ENCODE results near the gene PPDPF. TPM values are rescaled to one million over a fixed set of nuclear protein-coding genes. Genes with fewer than 3 reads are reported as not detected.
"Not testable (repeated sequence)": the region's sequence is repeated elsewhere in the genome, so short reads cannot be mapped to it uniquely, and the experiment has no call there.

Gene PPDPF
- total RNA-seq, 1 experiment from 2014 or later: 634 TPM

DNA sequence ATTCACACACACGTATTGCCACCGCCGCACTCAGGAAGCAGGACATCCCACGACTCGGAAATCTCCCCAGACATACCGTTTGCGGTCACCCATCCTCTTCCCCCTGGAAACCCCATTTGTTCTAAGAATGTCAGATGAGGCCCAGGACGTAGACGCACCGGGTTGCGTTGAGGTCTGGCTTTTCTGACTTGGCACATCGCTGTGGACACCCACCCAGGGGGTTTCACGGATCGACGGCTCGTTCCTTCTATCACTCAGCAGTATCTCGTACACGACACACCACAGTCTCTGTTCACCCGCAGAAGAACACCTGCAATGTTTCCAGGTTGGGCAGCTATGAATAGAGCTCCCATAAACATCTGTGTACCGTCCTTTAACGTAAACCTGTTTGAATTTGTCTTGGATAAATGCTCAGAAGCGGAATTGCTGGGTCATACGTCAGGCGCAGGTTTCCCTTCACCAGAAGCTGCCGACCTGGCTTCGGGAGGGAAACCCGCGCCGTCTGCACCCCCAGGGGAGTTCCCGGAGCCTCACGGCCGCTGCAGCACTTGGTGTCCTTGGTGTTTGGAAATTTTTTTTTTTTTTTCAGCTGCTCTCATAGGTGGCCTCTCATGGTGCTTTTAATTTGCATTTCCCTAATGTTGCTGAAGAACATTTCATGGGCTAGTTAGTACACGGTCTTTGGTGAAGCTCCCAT, 12.3 kb upstream of the PPDPF start:
- ChIA-PET POLR2A (interaction anchor here (0.7 kb wide), 1 partner anchor 43 kb away, joined by 6 read pairs; no protein-coding TSS in a partner anchor), CTCF (interaction anchor here (0.6 to 1.5 kb wide), 5 partner anchors 13 to 705 kb away, joined by 4 to 7 read pairs (median 5); partner anchors contain the start of gene PPDPF)
- intact Hi-C loops (cut with micrococcal nuclease; ENCODE audit: unreplicated experiment): no loop called here
- no peaks in the 10 kb centered on the region for H3K36me3 ChIP-seq (ENCODE audit: control insufficient read depth, insufficient read depth, low read length)
- Mint-ChIP-seq H3K27ac (ENCODE audit: unreplicated experiment) (no peak overlapping the region), H3K36me3 (ENCODE audit: insufficient read depth, unreplicated experiment) (no peaks in the 10 kb centered on the region), H3K9me3 (ENCODE audit: unreplicated experiment) (no peaks in the 10 kb centered on the region), H3K4me3 (ENCODE audit: unreplicated experiment) (no peak overlapping the region), H3K4me1 (ENCODE audit: low read depth, unreplicated experiment) (no peaks in the 10 kb centered on the region), H3K27me3 (ENCODE audit: insufficient read depth, unreplicated experiment) (peaks cover 27% of the 10 kb centered on the region)
- DNase-seq: no peak
- H3K4me3 ChIP-seq (ENCODE audit: low read depth, low read length): no peak overlapping the region
- no peaks in the 10 kb centered on the region for H3K4me1 ChIP-seq
- TF ChIP-seq, protein P1, sequence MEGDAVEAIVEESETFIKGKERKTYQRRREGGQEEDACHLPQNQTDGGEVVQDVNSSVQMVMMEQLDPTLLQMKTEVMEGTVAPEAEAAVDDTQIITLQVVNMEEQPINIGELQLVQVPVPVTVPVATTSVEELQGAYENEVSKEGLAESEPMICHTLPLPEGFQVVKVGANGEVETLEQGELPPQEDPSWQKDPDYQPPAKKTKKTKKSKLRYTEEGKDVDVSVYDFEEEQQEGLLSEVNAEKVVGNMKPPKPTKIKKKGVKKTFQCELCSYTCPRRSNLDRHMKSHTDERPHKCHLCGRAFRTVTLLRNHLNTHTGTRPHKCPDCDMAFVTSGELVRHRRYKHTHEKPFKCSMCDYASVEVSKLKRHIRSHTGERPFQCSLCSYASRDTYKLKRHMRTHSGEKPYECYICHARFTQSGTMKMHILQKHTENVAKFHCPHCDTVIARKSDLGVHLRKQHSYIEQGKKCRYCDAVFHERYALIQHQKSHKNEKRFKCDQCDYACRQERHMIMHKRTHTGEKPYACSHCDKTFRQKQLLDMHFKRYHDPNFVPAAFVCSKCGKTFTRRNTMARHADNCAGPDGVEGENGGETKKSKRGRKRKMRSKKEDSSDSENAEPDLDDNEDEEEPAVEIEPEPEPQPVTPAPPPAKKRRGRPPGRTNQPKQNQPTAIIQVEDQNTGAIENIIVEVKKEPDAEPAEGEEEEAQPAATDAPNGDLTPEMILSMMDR (IDR thresholded peaks at IDR 0.05; ENCODE audit: insufficient read depth in 1 of 2, low read depth in 1 of 2, low read length in 1 of 2, severe bottlenecking in 1 of 2, unreplicated experiment in 1 of 2): no peak
- no TSS peak for BruUV-seq (replicated peaks)
- H3K9me3 ChIP-seq: no peaks in the 10 kb centered on the region
- H3K27me3 ChIP-seq (replicated peaks; ENCODE audit: control insufficient read depth, insufficient read depth, low read length): no peaks in the 10 kb centered on the region; the same call in none of the 2 replicates

DNA sequence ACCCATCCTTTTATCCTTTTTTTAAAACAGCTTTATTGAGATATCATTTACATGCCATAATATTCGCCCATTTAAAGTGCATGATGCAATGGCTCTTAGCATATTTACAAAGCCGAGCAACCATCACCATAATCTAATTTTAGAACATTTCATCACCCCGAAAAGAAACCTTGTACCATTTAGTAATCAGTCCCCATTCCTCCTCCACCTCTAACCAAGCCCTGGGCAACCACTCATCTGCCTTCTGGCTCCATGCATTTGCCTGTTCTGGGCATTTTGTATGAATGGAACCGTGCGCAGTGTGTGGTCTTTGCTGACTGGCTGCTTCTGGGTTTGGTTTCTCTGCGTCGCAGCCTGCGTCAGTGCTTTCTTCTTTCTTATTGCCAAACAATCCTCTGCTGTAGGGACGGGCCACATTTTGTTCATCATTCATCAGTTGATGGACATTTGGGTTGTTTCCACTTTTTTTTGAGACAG, 11.4 kb upstream of the PPDPF start:
- TF ChIP-seq, protein P1 (IDR thresholded peaks at IDR 0.05; ENCODE audit: insufficient read depth in 1 of 2, low read depth in 1 of 2, low read length in 1 of 2, severe bottlenecking in 1 of 2, unreplicated experiment in 1 of 2): no peak
- Mint-ChIP-seq H3K4me1 (ENCODE audit: low read depth, unreplicated experiment) (no peaks in the 10 kb centered on the region), H3K27ac (ENCODE audit: unreplicated experiment) (no peak overlapping the region), H3K4me3 (ENCODE audit: unreplicated experiment) (no peak overlapping the region), H3K9me3 (ENCODE audit: unreplicated experiment) (no peaks in the 10 kb centered on the region), H3K27me3 (ENCODE audit: insufficient read depth, unreplicated experiment) (peaks cover 27% of the 10 kb centered on the region), H3K36me3 (ENCODE audit: insufficient read depth, unreplicated experiment) (no peaks in the 10 kb centered on the region)
- Histone ChIP-seq H3K27me3 (replicated peaks; ENCODE audit: control insufficient read depth, insufficient read depth, low read length) (no peaks in the 10 kb centered on the region; the same call in none of the 2 replicates), H3K4me3 (ENCODE audit: low read depth, low read length) (no peak overlapping the region), H3K4me1 (no peaks in the 10 kb centered on the region), H3K36me3 (ENCODE audit: control insufficient read depth, insufficient read depth, low read length) (no peaks in the 10 kb centered on the region), H3K9me3 (no peaks in the 10 kb centered on the region)
- intact Hi-C loops (cut with micrococcal nuclease; ENCODE audit: unreplicated experiment): no loop called here
- POLR2A ChIA-PET: interaction anchor here (0.7 kb wide), 1 partner anchor 42 kb away, joined by 6 read pairs; no protein-coding TSS in a partner anchor
- no TSS peak for BruUV-seq (replicated peaks)
- no peak for DNase-seq
- CTCF ChIA-PET: interaction anchor here (0.7 to 1.5 kb wide), 3 partner anchors 12 to 685 kb away, joined by 4 to 6 read pairs (median 4); partner anchors contain the start of gene PPDPF

DNA sequence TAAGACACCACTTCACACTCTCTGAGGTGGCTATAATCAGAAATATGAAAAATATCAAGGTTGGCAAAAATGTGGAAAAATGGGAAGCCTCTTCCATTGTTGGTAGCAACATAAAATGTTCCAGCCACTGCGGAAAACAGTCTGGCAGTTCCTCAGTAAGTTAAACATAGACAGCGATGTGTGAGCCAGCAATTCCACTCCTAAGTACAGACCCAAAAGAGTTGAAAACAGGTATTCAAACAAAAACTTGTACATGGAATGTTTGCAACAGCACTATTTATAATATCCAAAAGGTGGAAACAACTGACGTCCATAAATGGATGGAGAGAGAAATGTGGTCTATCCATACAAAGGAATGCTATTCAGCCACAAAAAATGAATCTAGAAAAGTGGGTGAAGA, 7.4 kb upstream of the PPDPF start:
- H3K36me3 ChIP-seq (ENCODE audit: control insufficient read depth, insufficient read depth, low read length): no peaks in the 10 kb centered on the region
- no peaks in the 10 kb centered on the region for H3K9me3 ChIP-seq
- H3K4me1 ChIP-seq: no peaks in the 10 kb centered on the region
- peaks cover 19% of the 10 kb centered on the region for H3K27me3 Mint-ChIP-seq (ENCODE audit: insufficient read depth, unreplicated experiment)
- no peak overlapping the region for H3K27ac Mint-ChIP-seq (ENCODE audit: unreplicated experiment)
- no peaks in the 10 kb centered on the region; the same call in none of the 2 replicates for H3K27me3 ChIP-seq (replicated peaks; ENCODE audit: control insufficient read depth, insufficient read depth, low read length)
- TF ChIP-seq, protein P1 (IDR thresholded peaks at IDR 0.05; ENCODE audit: insufficient read depth in 1 of 2, low read depth in 1 of 2, low read length in 1 of 2, severe bottlenecking in 1 of 2, unreplicated experiment in 1 of 2): no peak
- ChIA-PET POLR2A (no interaction called here), CTCF (no interaction called here)
- no peaks in the 10 kb centered on the region for H3K36me3 Mint-ChIP-seq (ENCODE audit: insufficient read depth, unreplicated experiment)
- H3K4me3 Mint-ChIP-seq (ENCODE audit: unreplicated experiment): no peak overlapping the region
- DNase-seq: no peak
- no TSS peak for BruUV-seq (replicated peaks)
- H3K4me1 Mint-ChIP-seq (ENCODE audit: low read depth, unreplicated experiment): no peaks in the 10 kb centered on the region
- H3K4me3 ChIP-seq (ENCODE audit: low read depth, low read length): no peak overlapping the region
- intact Hi-C loops (cut with micrococcal nuclease; ENCODE audit: unreplicated experiment): no loop called here
- no peaks in the 10 kb centered on the region for H3K9me3 Mint-ChIP-seq (ENCODE audit: unreplicated experiment)

DNA sequence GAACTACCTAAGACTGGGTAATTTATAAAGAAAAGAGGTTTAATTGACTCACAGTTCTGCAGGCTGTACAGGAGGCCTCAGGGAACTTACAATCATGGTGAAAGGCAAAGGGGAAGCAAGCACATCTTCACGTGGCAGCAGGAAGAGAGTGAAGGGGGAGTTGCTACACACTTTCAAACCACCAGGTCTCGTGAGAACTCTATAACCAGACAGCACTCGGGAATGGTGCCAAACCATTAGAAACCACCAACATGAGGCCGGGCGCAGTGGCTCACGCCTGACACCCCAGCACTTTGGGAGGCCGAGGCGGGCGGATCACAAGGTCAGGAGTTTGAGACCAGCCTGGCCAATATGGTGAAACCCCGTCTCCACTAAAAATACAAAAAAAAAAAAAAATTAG, 6.0 kb upstream of the PPDPF start:
- H3K36me3 Mint-ChIP-seq (ENCODE audit: insufficient read depth, unreplicated experiment); H3K9me3 Mint-ChIP-seq (ENCODE audit: unreplicated experiment); intact Hi-C loops (cut with micrococcal nuclease; ENCODE audit: unreplicated experiment); POLR2A ChIA-PET; H3K4me3 Mint-ChIP-seq (ENCODE audit: unreplicated experiment); H3K27me3 ChIP-seq (replicated peaks; ENCODE audit: control insufficient read depth, insufficient read depth, low read length); H3K4me1 ChIP-seq; H3K4me3 ChIP-seq (ENCODE audit: low read depth, low read length); H3K9me3 ChIP-seq; BruUV-seq (replicated peaks); DNase-seq; H3K27ac Mint-ChIP-seq (ENCODE audit: unreplicated experiment); H3K36me3 ChIP-seq (ENCODE audit: control insufficient read depth, insufficient read depth, low read length); H3K4me1 Mint-ChIP-seq (ENCODE audit: low read depth, unreplicated experiment): not testable (repeated sequence)
- CTCF ChIA-PET: interaction anchor here (0.6 to 0.7 kb wide), 2 partner anchors 16 to 570 kb away, joined by 3 to 4 read pairs; partner anchors contain the start of genes EEF1A2 and LKAAEAR1
- peaks cover 13% of the 10 kb centered on the region for H3K27me3 Mint-ChIP-seq (ENCODE audit: insufficient read depth, unreplicated experiment)
